ENCODE results near the gene DAPK2.

DNA sequence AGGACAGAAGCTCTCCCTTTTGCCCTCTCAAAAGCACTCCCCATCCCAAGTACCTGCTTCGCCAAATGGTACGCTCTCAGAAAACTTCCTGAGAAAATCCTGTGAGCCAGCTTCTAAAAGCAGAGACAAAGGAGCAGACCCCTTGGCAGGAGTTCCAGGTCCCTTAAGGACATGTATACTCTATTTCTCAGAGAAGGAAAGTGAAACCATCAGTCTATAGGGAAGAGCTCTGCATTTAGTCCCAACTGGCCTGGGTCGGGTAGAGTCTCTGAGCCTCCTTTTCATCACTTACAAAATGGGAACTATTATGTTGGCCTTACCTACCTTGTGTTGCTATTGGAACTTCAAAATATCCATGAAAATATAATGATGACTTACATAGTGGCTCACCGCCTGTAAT is 19.7 kb downstream of the DAPK2 start:
- TF ChIP-seq, protein P1, sequence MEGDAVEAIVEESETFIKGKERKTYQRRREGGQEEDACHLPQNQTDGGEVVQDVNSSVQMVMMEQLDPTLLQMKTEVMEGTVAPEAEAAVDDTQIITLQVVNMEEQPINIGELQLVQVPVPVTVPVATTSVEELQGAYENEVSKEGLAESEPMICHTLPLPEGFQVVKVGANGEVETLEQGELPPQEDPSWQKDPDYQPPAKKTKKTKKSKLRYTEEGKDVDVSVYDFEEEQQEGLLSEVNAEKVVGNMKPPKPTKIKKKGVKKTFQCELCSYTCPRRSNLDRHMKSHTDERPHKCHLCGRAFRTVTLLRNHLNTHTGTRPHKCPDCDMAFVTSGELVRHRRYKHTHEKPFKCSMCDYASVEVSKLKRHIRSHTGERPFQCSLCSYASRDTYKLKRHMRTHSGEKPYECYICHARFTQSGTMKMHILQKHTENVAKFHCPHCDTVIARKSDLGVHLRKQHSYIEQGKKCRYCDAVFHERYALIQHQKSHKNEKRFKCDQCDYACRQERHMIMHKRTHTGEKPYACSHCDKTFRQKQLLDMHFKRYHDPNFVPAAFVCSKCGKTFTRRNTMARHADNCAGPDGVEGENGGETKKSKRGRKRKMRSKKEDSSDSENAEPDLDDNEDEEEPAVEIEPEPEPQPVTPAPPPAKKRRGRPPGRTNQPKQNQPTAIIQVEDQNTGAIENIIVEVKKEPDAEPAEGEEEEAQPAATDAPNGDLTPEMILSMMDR (IDR thresholded peaks at IDR 0.05) = no peak
- TF ChIP-seq POLR2A (IDR thresholded peaks at IDR 0.05) = no peak
